ENCODE results near the gene PCARE. TPM values are rescaled to one million over a fixed set of nuclear protein-coding genes. Genes with fewer than 3 reads are reported as not detected.

Gene PCARE
- total and polyA plus RNA-seq, 2 donors = 0.16 to 0.25 TPM

- H3K36me3 ChIP-seq (ENCODE audit: insufficient read depth) = no peaks in the 10 kb centered on the region
- WGBS = 65% methylated on average over 6 of the region's 6 CpGs
- no peak overlapping the region for H3K27ac ChIP-seq (ENCODE audit: low read depth)
- no peak for DNase-seq (ENCODE audit: extremely low spot score)
- no peaks in the 10 kb centered on the region for H3K4me1 ChIP-seq (ENCODE audit: insufficient read depth)
- H3K4me3 ChIP-seq (ENCODE audit: low read depth, low read length) = no peak overlapping the region
These were observed 21.5 kb downstream of the PCARE start for GRCh38 chr2:29052807-29053206.

GRCh38 chr2:29051730-29052129, 22.6 kb downstream of the PCARE start:
- Histone ChIP-seq H3K36me3 (ENCODE audit: insufficient read depth) (no peaks in the 10 kb centered on the region), H3K27ac (ENCODE audit: low read depth) (no peak overlapping the region), H3K4me1 (ENCODE audit: insufficient read depth) (no peaks in the 10 kb centered on the region), H3K4me3 (ENCODE audit: low read depth, low read length) (no peak overlapping the region)
- DNase-seq (ENCODE audit: extremely low spot score) = no peak
- WGBS = 95% methylated on average over 12 of the region's 12 CpGs

GRCh38 chr2:29050591-29050990, 23.7 kb downstream of the PCARE start:
- H3K36me3 ChIP-seq (ENCODE audit: insufficient read depth) = no peaks in the 10 kb centered on the region
- no peak for DNase-seq (ENCODE audit: extremely low spot score)
- no peak overlapping the region for H3K4me3 ChIP-seq (ENCODE audit: low read depth, low read length)
- no peaks in the 10 kb centered on the region for H3K4me1 ChIP-seq (ENCODE audit: insufficient read depth)
- WGBS = 84% methylated on average over 8 of the region's 8 CpGs
- H3K27ac ChIP-seq (ENCODE audit: low read depth) = no peak overlapping the region

- Histone ChIP-seq H3K27ac (ENCODE audit: low read depth) (no peak overlapping the region), H3K36me3 (ENCODE audit: insufficient read depth) (no peaks in the 10 kb centered on the region), H3K4me1 (ENCODE audit: insufficient read depth) (no peaks in the 10 kb centered on the region), H3K4me3 (ENCODE audit: low read depth, low read length) (no peak overlapping the region)
- DNase-seq (ENCODE audit: extremely low spot score) = no peak
- WGBS = 96% methylated on average over 9 of the region's 9 CpGs
These were observed 27.1 kb downstream of the PCARE start for GRCh38 chr2:29047083-29047845.

GRCh38 chr2:29046321-29046720, 28.0 kb downstream of the PCARE start:
- Histone ChIP-seq H3K4me3 (ENCODE audit: low read depth, low read length) (no peak overlapping the region), H3K27ac (ENCODE audit: low read depth) (no peak overlapping the region), H3K36me3 (ENCODE audit: insufficient read depth) (no peaks in the 10 kb centered on the region), H3K4me1 (ENCODE audit: insufficient read depth) (no peaks in the 10 kb centered on the region)
- DNase-seq (ENCODE audit: extremely low spot score) = no peak
- 95% methylated on average over 2 of the region's 2 CpGs for WGBS

GRCh38 chr2:29044459-29044858, 29.9 kb downstream of the PCARE start:
- H3K36me3 ChIP-seq (ENCODE audit: insufficient read depth) = no peaks in the 10 kb centered on the region
- DNase-seq (ENCODE audit: extremely low spot score) = no peak
- 93% methylated on average over 4 of the region's 4 CpGs for WGBS
- H3K4me3 ChIP-seq (ENCODE audit: low read depth, low read length) = no peak overlapping the region
- H3K27ac ChIP-seq (ENCODE audit: low read depth) = no peak overlapping the region
- H3K4me1 ChIP-seq (ENCODE audit: insufficient read depth) = no peaks in the 10 kb centered on the region

- WGBS = 25% methylated on average over 9 of the region's 9 CpGs
- H3K27ac ChIP-seq (ENCODE audit: low read depth) = no peak overlapping the region
- no peak overlapping the region for H3K4me3 ChIP-seq (ENCODE audit: low read depth, low read length)
- no peaks in the 10 kb centered on the region for H3K36me3 ChIP-seq (ENCODE audit: insufficient read depth)
- peak; percentile 59 for DNase-seq (ENCODE audit: extremely low spot score)
- H3K4me1 ChIP-seq (ENCODE audit: insufficient read depth) = no peaks in the 10 kb centered on the region
These were observed 31.7 kb downstream of the PCARE start for GRCh38 chr2:29042561-29043075.

- WGBS = 89% methylated on average over 9 of the region's 9 CpGs
- no peak overlapping the region for H3K4me3 ChIP-seq (ENCODE audit: low read depth, low read length)
- H3K36me3 ChIP-seq (ENCODE audit: insufficient read depth) = no peaks in the 10 kb centered on the region
- no peaks in the 10 kb centered on the region for H3K4me1 ChIP-seq (ENCODE audit: insufficient read depth)
- no peak for DNase-seq (ENCODE audit: extremely low spot score)
- H3K27ac ChIP-seq (ENCODE audit: low read depth) = no peak overlapping the region
These were observed 33.1 kb downstream of the PCARE start for GRCh38 chr2:29041161-29041660.

GRCh38 chr2:29040552-29040951, 33.8 kb downstream of the PCARE start:
- Histone ChIP-seq H3K36me3 (ENCODE audit: insufficient read depth) (no peaks in the 10 kb centered on the region), H3K4me1 (ENCODE audit: insufficient read depth) (no peaks in the 10 kb centered on the region), H3K27ac (ENCODE audit: low read depth) (no peak overlapping the region), H3K4me3 (ENCODE audit: low read depth, low read length) (no peak overlapping the region)
- no peak for DNase-seq (ENCODE audit: extremely low spot score)
- 60% methylated on average over 6 of the region's 6 CpGs for WGBS

GRCh38 chr2:29039718-29040480, 34.4 kb downstream of the PCARE start:
- no peak overlapping the region for H3K27ac ChIP-seq (ENCODE audit: low read depth)
- H3K4me3 ChIP-seq (ENCODE audit: low read depth, low read length) = no peak overlapping the region
- no peaks in the 10 kb centered on the region for H3K36me3 ChIP-seq (ENCODE audit: insufficient read depth)
- 34% methylated on average over 4 of the region's 4 CpGs for WGBS
- no peak for DNase-seq (ENCODE audit: extremely low spot score)
- no peaks in the 10 kb centered on the region for H3K4me1 ChIP-seq (ENCODE audit: insufficient read depth)

- WGBS = 96% methylated on average over 17 of the region's 17 CpGs
- Histone ChIP-seq H3K4me3 (ENCODE audit: low read depth, low read length) (no peak overlapping the region), H3K27ac (ENCODE audit: low read depth) (no peak overlapping the region), H3K36me3 (ENCODE audit: insufficient read depth) (no peaks in the 10 kb centered on the region), H3K4me1 (ENCODE audit: insufficient read depth) (no peaks in the 10 kb centered on the region)
- no peak for DNase-seq (ENCODE audit: extremely low spot score)
These were observed 39.1 kb downstream of the PCARE start for GRCh38 chr2:29035016-29035745.

- Histone ChIP-seq H3K36me3 (ENCODE audit: insufficient read depth) (no peaks in the 10 kb centered on the region), H3K4me3 (ENCODE audit: low read depth, low read length) (no peak overlapping the region), H3K27ac (ENCODE audit: low read depth) (no peak overlapping the region), H3K4me1 (ENCODE audit: insufficient read depth) (no peaks in the 10 kb centered on the region)
- DNase-seq (ENCODE audit: extremely low spot score) = no peak
- 79% methylated on average over 6 of the region's 6 CpGs for WGBS
These were observed 40.7 kb downstream of the PCARE start for GRCh38 chr2:29033656-29034055.

GRCh38 chr2:29033172-29033571, 41.2 kb downstream of the PCARE start:
- WGBS = 76% methylated on average over 2 of the region's 2 CpGs
- no peaks in the 10 kb centered on the region for H3K4me1 ChIP-seq (ENCODE audit: insufficient read depth)
- H3K4me3 ChIP-seq (ENCODE audit: low read depth, low read length) = no peak overlapping the region
- no peak for DNase-seq (ENCODE audit: extremely low spot score)
- no peaks in the 10 kb centered on the region for H3K36me3 ChIP-seq (ENCODE audit: insufficient read depth)
- H3K27ac ChIP-seq (ENCODE audit: low read depth) = no peak overlapping the region
